Neuronal stem cell (in vitro differentiated cells): ENCODE measurements around the gene SIK3.

Source experiments
- DNase-seq: peaks from one replicate; pipeline ENCODE4 v3.0.0-alpha.2; 2013; ENCODE audit warnings: low spot score
- H2AFZ ChIP-seq: one replicate; pipeline ENCODE4 v1.6.1; 2013; ENCODE audit warnings: mild to moderate bottlenecking, low read length, inconsistent platforms
- H2AK5ac ChIP-seq: 2 replicates; pipeline ENCODE4 v1.6.1; 2013; ENCODE audit warnings: low read depth, mild to moderate bottlenecking, inconsistent platforms, low read length, moderate library complexity, mixed read lengths
- H2BK120ac ChIP-seq: 2 replicates; pipeline ENCODE4 v1.6.1; 2013; ENCODE audit warnings: low read depth, mild to moderate bottlenecking, inconsistent platforms, low read length, moderate library complexity, mixed read lengths
- H2BK12ac ChIP-seq: one replicate; pipeline ENCODE4 v1.6.1; 2013; ENCODE audit warnings: low read length, inconsistent platforms
- H2BK15ac ChIP-seq: 2 replicates; pipeline ENCODE4 v1.6.1; 2013; ENCODE audit warnings: mild to moderate bottlenecking, low read length, inconsistent platforms, mixed read lengths
- H2BK5ac ChIP-seq: one replicate; pipeline ENCODE4 v1.6.1; 2013; ENCODE audit warnings: inconsistent platforms, mild to moderate bottlenecking, low read length, moderate library complexity
- H3K14ac ChIP-seq: one replicate; pipeline ENCODE4 v1.6.1; 2013; ENCODE audit warnings: low read length, inconsistent platforms
- H3K18ac ChIP-seq: 2 replicates; pipeline ENCODE4 v1.6.1; 2013; ENCODE audit warnings: low read length, inconsistent platforms
- H3K23ac ChIP-seq: 2 replicates; pipeline ENCODE4 v1.6.1; 2013; ENCODE audit warnings: low read depth, mild to moderate bottlenecking, mixed read lengths, low read length, inconsistent platforms; ENCODE audit not compliant: poor library complexity
- H3K27ac ChIP-seq: replicated peaks from 3 replicates; pipeline ENCODE4 v1.5.1; 2013; ENCODE audit warnings: low read length, inconsistent platforms
- H3K27me3 ChIP-seq, 3 experiments: 2 replicates each; pipeline ENCODE4 v1.6.1; 2013; ENCODE audit warnings: low read length in 3 of 3, mild to moderate bottlenecking in 2 of 3, inconsistent platforms in 1 of 3, low read depth in 1 of 3, mixed read lengths in 1 of 3, moderate library complexity in 1 of 3; ENCODE audit not compliant: control insufficient read depth in 3 of 3, insufficient read depth in 3 of 3
- H3K36me3 ChIP-seq, 2 donors: replicated peaks in 1 of 2; 2 replicates each; pipeline ENCODE4 v1.6.1; 2013; ENCODE audit warnings: low read length in 2 of 2; ENCODE audit not compliant: control insufficient read depth in 2 of 2, insufficient read depth in 2 of 2
- H3K4ac ChIP-seq: 2 replicates; pipeline ENCODE4 v1.6.1; 2013; ENCODE audit warnings: inconsistent platforms, mild to moderate bottlenecking, low read length, moderate library complexity
- H3K4me1 ChIP-seq, 2 donors: 1 replicate in 1 of 2; 2 replicates in 1 of 2; pipeline ENCODE4 v1.6.1; 2013; ENCODE audit warnings: low read length in 2 of 2, low read depth in 1 of 2; ENCODE audit not compliant: control insufficient read depth in 2 of 2, insufficient read depth in 1 of 2
- H3K4me2 ChIP-seq: one replicate; pipeline ENCODE4 v1.6.1; 2013; ENCODE audit warnings: mild to moderate bottlenecking, low read length, inconsistent platforms; ENCODE audit not compliant: insufficient read depth, poor library complexity, severe bottlenecking
- H3K4me3 ChIP-seq, 2 donors: 2 replicates each; pipeline ENCODE4 v1.5.1; 2013; ENCODE audit warnings: low read length in 2 of 2, mild to moderate bottlenecking in 2 of 2, inconsistent platforms in 1 of 2, moderate library complexity in 1 of 2
- H3K79me1 ChIP-seq: one replicate; pipeline ENCODE4 v1.6.1; 2013; ENCODE audit warnings: low read depth, mild to moderate bottlenecking, inconsistent platforms, low read length, moderate library complexity
- H3K9ac ChIP-seq: one replicate; pipeline ENCODE4 v1.6.1; 2013; ENCODE audit warnings: mild to moderate bottlenecking, low read depth, low read length, inconsistent platforms; ENCODE audit not compliant: poor library complexity
- H3K9me3 ChIP-seq, 2 donors: replicated peaks in 1 of 2; 2 replicates each; pipeline versions ENCODE3 to v1.6.1; 2013; ENCODE audit warnings: low read length in 2 of 2, mild to moderate bottlenecking in 2 of 2, inconsistent platforms in 1 of 2, low read depth in 1 of 2, mixed read lengths in 1 of 2, moderate library complexity in 1 of 2; ENCODE audit not compliant: control insufficient read depth in 2 of 2, insufficient read depth in 1 of 2
- H4K8ac ChIP-seq: one replicate; pipeline ENCODE4 v1.6.1; 2013; ENCODE audit warnings: low read depth, mild to moderate bottlenecking, inconsistent platforms, low read length, moderate library complexity
- H4K91ac ChIP-seq: one replicate; pipeline ENCODE4 v1.6.1; 2013; ENCODE audit warnings: low read length, low read depth, mild to moderate bottlenecking, inconsistent platforms; ENCODE audit not compliant: poor library complexity
- WGBS, 2 donors: extraction: QIAGEN DNeasy Blood & Tissue Kit; methylation state at CpG; one replicate each; pipeline ENCODE4 v1.1.7; 2013; ENCODE audit warnings: missing lambda C conversion rate in 2 of 2, mixed read lengths in 1 of 2; ENCODE audit not compliant: insufficient read length in 2 of 2, insufficient replicate concordance in 1 of 2; ENCODE audit errors: extremely low coverage in 2 of 2; 5-methylcytosine and 5-hydroxymethylcytosine counted together

The SIK3 gene

DNA sequence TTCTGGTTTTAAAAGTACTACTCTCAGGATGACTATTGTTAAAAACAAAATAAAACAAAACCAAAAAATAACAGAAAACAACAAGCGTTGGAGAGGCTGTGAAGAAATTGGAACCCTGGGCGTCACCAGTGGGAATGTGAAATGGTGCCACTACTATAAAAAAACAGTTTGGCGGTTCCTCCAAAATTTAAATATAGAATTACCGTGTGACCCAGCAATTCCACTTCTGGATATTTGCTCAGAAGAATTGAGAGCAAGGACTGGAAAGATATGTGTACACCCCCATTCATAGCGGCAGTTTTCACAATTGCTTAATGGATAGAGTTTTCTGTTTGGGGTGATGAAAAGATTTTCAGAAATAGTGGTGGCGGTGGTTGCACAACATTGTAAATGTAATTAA lies 283.7 kb downstream of the SIK3 start:
- no peak overlapping the region for H3K14ac ChIP-seq
- H3K4me3 ChIP-seq: no peak overlapping the region
- no peak overlapping the region for H2AK5ac ChIP-seq

DNA sequence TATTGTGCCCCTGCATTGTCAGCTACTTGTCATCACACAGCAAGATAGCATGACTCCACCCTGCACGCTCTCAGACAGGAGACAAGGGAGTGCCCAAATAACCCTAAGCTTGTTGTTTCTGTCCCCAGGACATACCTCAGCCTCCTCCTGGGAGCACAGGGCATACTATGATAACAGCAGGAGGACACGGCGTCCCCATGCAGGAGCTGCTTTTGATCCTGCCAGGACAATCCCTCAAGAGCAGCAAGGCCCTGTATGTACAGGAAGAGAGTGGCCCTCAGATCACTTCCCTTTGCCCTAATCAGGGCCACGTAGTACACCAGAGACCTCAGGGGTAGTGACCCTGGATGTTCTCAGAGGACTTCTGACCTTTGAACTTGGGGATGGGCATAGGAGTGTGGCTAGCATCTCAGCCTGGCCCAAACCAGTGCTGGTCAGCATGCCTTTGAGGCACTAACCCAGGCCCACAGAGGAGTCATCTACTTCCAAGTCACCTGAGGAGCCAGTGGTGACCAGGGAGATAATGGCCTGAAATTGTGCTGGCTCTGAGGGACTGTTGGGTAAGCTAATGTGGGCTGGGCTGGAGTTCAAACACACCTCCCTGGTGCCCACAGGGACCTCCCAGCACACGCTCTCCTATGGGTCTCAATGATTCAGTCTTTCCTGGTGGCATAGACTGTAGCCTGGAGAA lies 284.3 kb downstream of the SIK3 start:
- no peak overlapping the region for H2BK12ac ChIP-seq
- no peaks in the 10 kb centered on the region for H3K36me3 ChIP-seq
- no peak overlapping the region for H3K4me3 ChIP-seq
- no peak overlapping the region for H4K8ac ChIP-seq
- no peak overlapping the region for H3K4me2 ChIP-seq
- peaks cover 0 to 2% of the 10 kb centered on the region in 2 donors for H3K9me3 ChIP-seq
- H3K18ac ChIP-seq: no peak overlapping the region
- no peaks in the 10 kb centered on the region for H3K4me1 ChIP-seq
- no peak overlapping the region for H2AFZ ChIP-seq
- no peak overlapping the region for H3K9ac ChIP-seq
- H4K91ac ChIP-seq: no peak overlapping the region
- WGBS, 2 donors: no CpG with 5 or more reads among the region's 5 CpGs
- no peak overlapping the region for H2BK15ac ChIP-seq
- H3K27me3 ChIP-seq: no peaks in the 10 kb centered on the region
- no peak overlapping the region for H3K23ac ChIP-seq
- H3K79me1 ChIP-seq: no peaks in the 10 kb centered on the region
- no peak overlapping the region for H3K14ac ChIP-seq
- no peak overlapping the region for H2AK5ac ChIP-seq
- no peak for DNase-seq
- no peak overlapping the region for H2BK5ac ChIP-seq
- no peak overlapping the region for H3K27ac ChIP-seq
- no peak overlapping the region for H3K4ac ChIP-seq
- no peak overlapping the region for H2BK120ac ChIP-seq

More for the DNA sequence above, 283.7 kb downstream of the SIK3 start:
- Histone ChIP-seq H2AFZ (no peak overlapping the region), H2BK15ac (no peak overlapping the region), H4K8ac (no peak overlapping the region), H3K18ac (no peak overlapping the region), H3K27ac (no peak overlapping the region), H3K36me3 (no peaks in the 10 kb centered on the region), H2BK5ac (no peak overlapping the region), H3K27me3 (no peaks in the 10 kb centered on the region), H3K4me2 (no peak overlapping the region), H2BK12ac (no peak overlapping the region), H3K4me1 (no peaks in the 10 kb centered on the region), H2BK120ac (no peak overlapping the region), H3K79me1 (no peaks in the 10 kb centered on the region), H3K23ac (no peak overlapping the region), H3K9me3 (peaks cover 0 to 2% of the 10 kb centered on the region in 2 donors), H3K9ac (no peak overlapping the region), H3K4ac (no peak overlapping the region), H4K91ac (no peak overlapping the region)
- DNase-seq: no peak
- WGBS, 2 donors: no CpG with 5 or more reads among the region's 6 CpGs

DNA sequence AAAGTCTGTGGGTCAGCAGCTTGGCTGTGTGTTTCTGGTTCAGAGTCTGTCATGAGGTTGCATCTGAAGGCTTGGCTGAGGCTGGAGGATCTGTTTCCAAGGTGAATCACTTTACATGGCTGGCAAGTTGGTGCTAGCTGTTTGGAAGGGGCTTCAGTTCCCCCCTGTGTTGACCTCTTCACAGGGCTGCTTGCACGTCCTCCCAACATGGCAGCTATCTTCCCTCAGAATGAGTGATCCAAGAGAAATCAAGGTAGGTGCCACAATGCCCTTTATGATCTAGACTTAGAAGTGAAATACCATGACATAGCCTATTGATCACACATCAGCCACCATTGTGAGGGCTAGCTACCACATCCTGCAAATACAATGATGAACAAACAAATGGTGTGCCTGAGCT lies 285.1 kb downstream of the SIK3 start:
- Histone ChIP-seq H3K4me3 (no peak overlapping the region), H4K8ac (no peak overlapping the region), H3K9ac (no peak overlapping the region), H3K4me1 (no peaks in the 10 kb centered on the region), H2BK120ac (no peak overlapping the region), H3K36me3 (no peaks in the 10 kb centered on the region), H2AK5ac (no peak overlapping the region), H3K18ac (no peak overlapping the region), H3K14ac (no peak overlapping the region), H3K27me3 (no peaks in the 10 kb centered on the region), H2BK15ac (no peak overlapping the region), H3K79me1 (no peaks in the 10 kb centered on the region), H3K4ac (no peak overlapping the region), H4K91ac (no peak overlapping the region), H3K27ac (no peak overlapping the region), H3K9me3 (peaks cover 0 to 2% of the 10 kb centered on the region in 2 donors), H2BK5ac (no peak overlapping the region), H3K4me2 (no peak overlapping the region), H3K23ac (no peak overlapping the region), H2BK12ac (no peak overlapping the region), H2AFZ (no peak overlapping the region)
- WGBS, 2 donors: no CpG with 5 or more reads among the region's 1 CpG
- no peak for DNase-seq

DNA sequence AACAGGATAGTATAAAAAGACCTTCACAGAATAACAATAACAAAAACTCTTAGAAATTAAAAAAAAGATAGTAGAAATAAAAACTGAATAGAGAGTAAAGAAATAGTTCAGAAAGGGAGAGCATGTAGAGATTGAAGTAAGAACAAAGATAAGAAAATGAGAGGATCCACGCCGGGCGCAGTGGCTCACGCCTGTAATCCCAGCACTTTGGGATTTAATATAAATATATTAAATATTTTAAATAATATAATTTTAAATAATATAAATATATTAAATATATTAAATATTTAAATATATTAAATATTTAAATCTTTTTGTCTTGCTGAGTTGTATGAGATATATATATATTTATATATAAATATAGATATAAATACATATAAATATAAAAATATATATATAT lies 286.1 kb downstream of the SIK3 start:
- no peaks in the 10 kb centered on the region for H3K36me3 ChIP-seq
- no peak overlapping the region for H3K14ac ChIP-seq
- H3K4ac ChIP-seq: no peak overlapping the region
- WGBS, 2 donors: no CpG with 5 or more reads among the region's 4 CpGs
- H3K79me1 ChIP-seq: no peaks in the 10 kb centered on the region
- H2BK15ac ChIP-seq: no peak overlapping the region
- H2BK5ac ChIP-seq: no peak overlapping the region
- no peak overlapping the region for H2BK120ac ChIP-seq
- no peak overlapping the region for H3K4me2 ChIP-seq
- no peak overlapping the region for H2AK5ac ChIP-seq
- H3K27ac ChIP-seq: no peak overlapping the region
- no peak overlapping the region for H2BK12ac ChIP-seq
- H4K8ac ChIP-seq: no peak overlapping the region
- H2AFZ ChIP-seq: no peak overlapping the region
- H3K23ac ChIP-seq: no peak overlapping the region
- H4K91ac ChIP-seq: no peak overlapping the region
- no peak overlapping the region for H3K4me3 ChIP-seq
- no peaks in the 10 kb centered on the region for H3K4me1 ChIP-seq
- H3K27me3 ChIP-seq: no peaks in the 10 kb centered on the region
- H3K9ac ChIP-seq: no peak overlapping the region
- no peak overlapping the region for H3K18ac ChIP-seq
- no peaks in the 10 kb centered on the region for H3K9me3 ChIP-seq
- no peak for DNase-seq
